OCI-LY3 (cell line): ENCODE data around the gene CPLX3.

Experiments used
- H2AFZ ChIP-seq: fragments of 200-600, 300-600 bp; shearing (Covaris generic); 2 replicates; pipeline ENCODE4 v1.6.0; 2014; ENCODE audit warnings: antibody characterized with exemption, low read depth, low read length
- H3K27ac ChIP-seq: fragments of 200-600, 300-600 bp; sonication (generic); 2 replicates; pipeline ENCODE4 v1.5.1; 2014; ENCODE audit warnings: mild to moderate bottlenecking, low read length, moderate library complexity, mixed read lengths
- H3K27me3 ChIP-seq: fragments of 200-600, 300-600 bp; sonication (generic); 2 replicates; pipeline ENCODE4 v1.6.1; 2014; ENCODE audit warnings: low read depth, low read length, mixed read lengths
- H3K36me3 ChIP-seq: fragments of 200-600, 300-600 bp; sonication (generic); replicated peaks from 2 replicates; pipeline ENCODE3; 2014; ENCODE audit warnings: low read depth, low read length, mixed read lengths
- H3K4me1 ChIP-seq: fragments of 300-600, 200-600 bp; sonication (generic); 2 replicates; pipeline ENCODE4 v1.6.1; 2014; ENCODE audit warnings: low read length, mixed read lengths
- H3K4me2 ChIP-seq: fragments of 200-600, 300-600 bp; sonication (generic); 2 replicates; pipeline ENCODE4 v1.6.1; 2014; ENCODE audit warnings: low read length, mixed read lengths
- H3K4me3 ChIP-seq: fragments of 300-600, 200-600 bp; sonication (generic); 2 replicates; pipeline ENCODE4 v1.5.1; 2014; ENCODE audit warnings: antibody characterized with exemption, mild to moderate bottlenecking, low read length, moderate library complexity
- H3K79me2 ChIP-seq: fragments of 300-600, 200-600 bp; shearing (Covaris generic); 2 replicates; pipeline ENCODE4 v1.6.1; 2014; ENCODE audit warnings: mild to moderate bottlenecking, low read length, mixed read lengths
- H3K9ac ChIP-seq: fragments of 300-600, 200-600 bp; shearing (Covaris generic); 2 replicates; pipeline ENCODE4 v1.6.0; 2014; ENCODE audit warnings: mild to moderate bottlenecking, low read length, moderate library complexity
- H3K9me3 ChIP-seq: fragments of 200-600, 300-600 bp; shearing (Covaris generic); 2 replicates; pipeline ENCODE4 v1.6.1; 2014; ENCODE audit warnings: low read length, mixed read lengths; ENCODE audit not compliant: insufficient read depth
- H4K20me1 ChIP-seq: fragments of 200-600, 300-600 bp; sonication (generic); 2 replicates; pipeline ENCODE4 v1.6.1; 2016; ENCODE audit warnings: low read length, mixed read lengths; ENCODE audit not compliant: insufficient read depth
- EZH2phosphoT487 ChIP-seq: fragments of 200-600 bp; shearing (Covaris generic); IDR thresholded peaks from 2 replicates; pipeline ENCODE4 v1.6.1; 2018; ENCODE audit warnings: antibody characterized with exemption, mixed run types, low read depth
- TF ChIP-seq, protein P1 (sequence below): fragments of 200-600, 300-600 bp; sonication (generic); IDR thresholded peaks from 2 replicates; pipeline ENCODE4 v1.5.1; 2014; ENCODE audit warnings: antibody characterized with exemption, low read length, low read depth

CPLX3 gene

GRCh38 chr15:74815121-74815934 is 11.1 kb upstream of the CPLX3 start:
- peak overlapping the region; percentile 28 for H3K27ac ChIP-seq

DNA sequence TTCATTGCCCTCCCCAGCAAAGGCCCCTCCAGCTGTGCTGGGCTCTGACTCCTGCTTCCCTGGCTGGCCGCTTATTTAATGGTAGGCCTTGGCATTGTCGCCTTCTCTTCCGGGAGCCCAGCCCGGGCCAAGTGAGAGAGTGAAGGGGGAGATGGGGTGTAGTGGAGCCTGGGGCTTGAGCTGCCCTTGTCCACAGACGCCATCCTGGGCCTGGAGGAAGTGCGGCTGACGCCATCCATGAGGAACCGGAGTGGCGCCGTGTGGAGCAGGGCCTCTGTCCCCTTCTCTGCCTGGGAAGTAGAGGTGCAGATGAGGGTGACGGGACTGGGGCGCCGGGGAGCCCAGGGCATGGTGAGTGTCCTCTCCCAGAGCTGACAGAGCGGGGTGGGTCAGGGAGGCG is 10.5 kb upstream of the CPLX3 start:
- no peaks in the 10 kb centered on the region for H3K27me3 ChIP-seq
- no peaks in the 10 kb centered on the region for H4K20me1 ChIP-seq
- H3K4me1 ChIP-seq, result peaks cover 41% of the 10 kb centered on the region
- no peaks in the 10 kb centered on the region for H3K36me3 ChIP-seq
- peak overlapping the region; percentile 28 for H3K27ac ChIP-seq
- peak overlapping the region; percentile 56 for H3K9ac ChIP-seq
- TF ChIP-seq EZH2phosphoT487, result no peak
- TF ChIP-seq, protein P1, sequence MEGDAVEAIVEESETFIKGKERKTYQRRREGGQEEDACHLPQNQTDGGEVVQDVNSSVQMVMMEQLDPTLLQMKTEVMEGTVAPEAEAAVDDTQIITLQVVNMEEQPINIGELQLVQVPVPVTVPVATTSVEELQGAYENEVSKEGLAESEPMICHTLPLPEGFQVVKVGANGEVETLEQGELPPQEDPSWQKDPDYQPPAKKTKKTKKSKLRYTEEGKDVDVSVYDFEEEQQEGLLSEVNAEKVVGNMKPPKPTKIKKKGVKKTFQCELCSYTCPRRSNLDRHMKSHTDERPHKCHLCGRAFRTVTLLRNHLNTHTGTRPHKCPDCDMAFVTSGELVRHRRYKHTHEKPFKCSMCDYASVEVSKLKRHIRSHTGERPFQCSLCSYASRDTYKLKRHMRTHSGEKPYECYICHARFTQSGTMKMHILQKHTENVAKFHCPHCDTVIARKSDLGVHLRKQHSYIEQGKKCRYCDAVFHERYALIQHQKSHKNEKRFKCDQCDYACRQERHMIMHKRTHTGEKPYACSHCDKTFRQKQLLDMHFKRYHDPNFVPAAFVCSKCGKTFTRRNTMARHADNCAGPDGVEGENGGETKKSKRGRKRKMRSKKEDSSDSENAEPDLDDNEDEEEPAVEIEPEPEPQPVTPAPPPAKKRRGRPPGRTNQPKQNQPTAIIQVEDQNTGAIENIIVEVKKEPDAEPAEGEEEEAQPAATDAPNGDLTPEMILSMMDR, result no peak
- no peak overlapping the region for H2AFZ ChIP-seq
- H3K4me2 ChIP-seq, result peak overlapping the region; percentile 66
- no peaks in the 10 kb centered on the region for H3K9me3 ChIP-seq
- no peaks in the 10 kb centered on the region for H3K79me2 ChIP-seq
- peak overlapping the region; percentile 54; the same call in 1 of the 2 replicates for H3K4me3 ChIP-seq

More at GRCh38 chr15:74815121-74815934, 11.1 kb upstream of the CPLX3 start:
- peak overlapping the region; percentile 66 for H3K4me2 ChIP-seq
- H3K4me1 ChIP-seq, result peaks cover 34% of the 10 kb centered on the region
- no peaks in the 10 kb centered on the region for H3K36me3 ChIP-seq
- H3K9me3 ChIP-seq, result no peaks in the 10 kb centered on the region
- peak overlapping the region; percentile 54 for H3K4me3 ChIP-seq
- TF ChIP-seq, protein P1, result no peak
- TF ChIP-seq EZH2phosphoT487, result no peak
- peak overlapping the region; percentile 56 for H3K9ac ChIP-seq
- H3K79me2 ChIP-seq, result no peaks in the 10 kb centered on the region
- H3K27me3 ChIP-seq, result no peaks in the 10 kb centered on the region
- no peak overlapping the region for H2AFZ ChIP-seq
- no peaks in the 10 kb centered on the region for H4K20me1 ChIP-seq

- Histone ChIP-seq H4K20me1 (no peaks in the 10 kb centered on the region), H2AFZ (no peak overlapping the region), H3K4me2 (no peak overlapping the region), H3K79me2 (no peaks in the 10 kb centered on the region), H3K36me3 (no peaks in the 10 kb centered on the region), H3K27ac (no peak overlapping the region), H3K9ac (no peak overlapping the region), H3K9me3 (no peaks in the 10 kb centered on the region), H3K27me3 (no peaks in the 10 kb centered on the region), H3K4me1 (peaks cover 49% of the 10 kb centered on the region), H3K4me3 (no peak overlapping the region)
- no peak for TF ChIP-seq EZH2phosphoT487
- TF ChIP-seq, protein P1, result no peak
Measured at GRCh38 chr15:74816624-74817369, 9.6 kb upstream of the CPLX3 start.

DNA sequence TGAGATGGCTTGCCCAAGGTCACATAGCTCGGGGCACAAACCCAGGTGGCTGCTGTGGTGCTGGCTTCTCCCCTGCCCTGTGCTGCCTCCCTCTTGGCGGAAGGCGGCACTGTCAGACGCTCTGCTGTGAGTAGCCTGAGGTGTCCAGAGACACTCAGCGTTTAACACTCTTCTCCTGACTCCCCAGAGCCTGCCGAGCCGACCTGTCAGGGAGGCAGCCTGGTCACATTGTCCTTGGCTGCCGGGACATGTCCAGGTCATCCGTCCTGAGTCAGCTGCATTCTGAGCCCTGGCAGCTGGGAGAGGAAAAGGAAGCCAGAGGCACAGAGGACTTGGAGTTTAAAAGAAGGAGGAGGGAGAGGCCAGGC is 9.1 kb upstream of the CPLX3 start:
- H3K79me2 ChIP-seq, result no peaks in the 10 kb centered on the region
- no peak overlapping the region for H2AFZ ChIP-seq
- no peak overlapping the region for H3K9ac ChIP-seq
- H3K27me3 ChIP-seq, result no peaks in the 10 kb centered on the region
- H3K9me3 ChIP-seq, result no peaks in the 10 kb centered on the region
- no peaks in the 10 kb centered on the region for H3K36me3 ChIP-seq
- peaks cover 51% of the 10 kb centered on the region for H3K4me1 ChIP-seq
- H3K4me2 ChIP-seq, result 0 out of 2 replicates have a peak overlapping the region, but pooled peaks have one; percentile 13
- no peak overlapping the region for H3K4me3 ChIP-seq
- TF ChIP-seq EZH2phosphoT487, result no peak
- TF ChIP-seq, protein P1, result peak; percentile 59
- no peak overlapping the region for H3K27ac ChIP-seq
- no peaks in the 10 kb centered on the region for H4K20me1 ChIP-seq
